Measurements from ENCODE around the gene IQSEC1. TPM values are rescaled to one million over a fixed set of nuclear protein-coding genes. Genes with fewer than 3 reads are reported as not detected.

The IQSEC1 gene
- total RNA-seq, 2 donors from 2014 or later: 57.5 to 63.9 TPM

DNA sequence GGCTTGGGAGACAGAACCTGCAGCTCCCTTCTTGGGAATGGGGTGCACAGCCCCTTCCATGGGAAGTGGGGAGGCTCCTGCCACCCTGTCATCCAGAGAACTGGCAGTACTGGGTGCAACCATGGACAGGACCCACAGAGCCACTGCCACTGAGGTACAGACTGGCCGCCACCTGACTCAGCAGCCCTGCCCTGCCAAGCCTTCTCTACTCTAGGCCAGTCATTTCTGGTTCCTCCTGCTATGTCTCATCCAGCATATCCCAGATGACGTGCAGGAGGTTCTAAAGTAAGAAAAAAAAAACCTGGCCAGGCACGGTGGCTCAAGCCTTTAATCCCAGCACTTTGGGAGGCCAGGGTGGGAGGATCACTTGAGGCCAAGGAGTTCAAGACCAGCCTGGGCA, 155.0 kb downstream of the IQSEC1 start:
- Histone ChIP-seq H3K36me3 (peaks cover 83% of the 10 kb centered on the region), H3K4me1 (peaks cover 0 to 13% of the 10 kb centered on the region in 2 donors), H3K27ac (no peak overlapping the region), H3K27me3 (no peaks in the 10 kb centered on the region), H3K4me3 (no peak overlapping the region), H3K9me3 (no peaks in the 10 kb centered on the region)
- TF ChIP-seq, protein P1, sequence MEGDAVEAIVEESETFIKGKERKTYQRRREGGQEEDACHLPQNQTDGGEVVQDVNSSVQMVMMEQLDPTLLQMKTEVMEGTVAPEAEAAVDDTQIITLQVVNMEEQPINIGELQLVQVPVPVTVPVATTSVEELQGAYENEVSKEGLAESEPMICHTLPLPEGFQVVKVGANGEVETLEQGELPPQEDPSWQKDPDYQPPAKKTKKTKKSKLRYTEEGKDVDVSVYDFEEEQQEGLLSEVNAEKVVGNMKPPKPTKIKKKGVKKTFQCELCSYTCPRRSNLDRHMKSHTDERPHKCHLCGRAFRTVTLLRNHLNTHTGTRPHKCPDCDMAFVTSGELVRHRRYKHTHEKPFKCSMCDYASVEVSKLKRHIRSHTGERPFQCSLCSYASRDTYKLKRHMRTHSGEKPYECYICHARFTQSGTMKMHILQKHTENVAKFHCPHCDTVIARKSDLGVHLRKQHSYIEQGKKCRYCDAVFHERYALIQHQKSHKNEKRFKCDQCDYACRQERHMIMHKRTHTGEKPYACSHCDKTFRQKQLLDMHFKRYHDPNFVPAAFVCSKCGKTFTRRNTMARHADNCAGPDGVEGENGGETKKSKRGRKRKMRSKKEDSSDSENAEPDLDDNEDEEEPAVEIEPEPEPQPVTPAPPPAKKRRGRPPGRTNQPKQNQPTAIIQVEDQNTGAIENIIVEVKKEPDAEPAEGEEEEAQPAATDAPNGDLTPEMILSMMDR (IDR thresholded peaks at IDR 0.05): no peak
- no peak for DNase-seq (ENCODE audit: low spot score)

DNA sequence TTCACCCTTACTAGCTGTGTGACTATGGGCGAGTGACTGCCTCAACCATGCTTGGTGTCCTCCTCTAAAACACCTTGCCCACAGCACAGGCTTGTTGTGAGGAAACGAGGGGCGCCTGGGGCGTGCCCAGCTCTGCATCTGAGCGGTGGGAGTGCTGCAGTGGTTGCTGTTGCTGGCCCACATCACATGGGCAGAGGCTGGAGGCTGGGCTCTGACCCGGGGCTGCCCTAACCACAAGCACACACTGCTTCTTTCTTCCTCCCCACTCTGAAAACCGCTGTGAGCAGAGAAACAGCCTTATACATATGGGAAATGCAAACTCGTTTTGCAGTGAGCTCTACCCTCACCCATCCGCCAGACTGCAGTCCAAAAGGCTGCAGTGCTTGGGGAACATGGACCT, 157.1 kb downstream of the IQSEC1 start:
- Histone ChIP-seq H3K27ac (no peak overlapping the region), H3K9me3 (no peaks in the 10 kb centered on the region), H3K27me3 (no peaks in the 10 kb centered on the region), H3K4me1 (no peaks in the 10 kb centered on the region), H3K36me3 (peaks cover 79% of the 10 kb centered on the region), H3K4me3 (no peak overlapping the region)
- no peak for DNase-seq (ENCODE audit: low spot score)
- TF ChIP-seq, protein P1 (IDR thresholded peaks at IDR 0.05): no peak

DNA sequence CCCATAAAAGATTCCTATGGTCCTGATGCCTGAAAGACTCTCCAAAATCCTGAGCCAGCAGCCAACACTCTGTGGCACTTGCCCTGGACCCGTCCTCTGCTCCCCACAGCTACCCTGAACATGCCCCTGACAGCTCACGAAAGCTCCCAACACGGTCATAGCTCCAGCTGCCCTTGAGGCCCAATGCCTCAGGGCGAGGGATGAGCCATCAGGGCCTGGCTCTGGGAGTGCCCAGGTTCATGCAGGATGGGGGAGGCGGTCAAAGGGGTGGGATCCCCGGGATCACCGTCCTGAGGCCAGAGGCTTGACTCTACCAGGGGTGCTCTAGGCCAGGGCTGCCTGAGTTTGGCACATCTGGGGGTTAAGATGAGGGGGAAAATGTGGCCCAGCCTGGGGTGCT, 159.1 kb downstream of the IQSEC1 start:
- H3K36me3 ChIP-seq: peaks cover 83% of the 10 kb centered on the region
- TF ChIP-seq, protein P1 (IDR thresholded peaks at IDR 0.05): no peak
- DNase-seq (ENCODE audit: low spot score): no peak
- H3K4me1 ChIP-seq: no peaks in the 10 kb centered on the region
- no peaks in the 10 kb centered on the region for H3K27me3 ChIP-seq
- H3K27ac ChIP-seq: no peak overlapping the region
- H3K9me3 ChIP-seq: no peaks in the 10 kb centered on the region
- no peak overlapping the region for H3K4me3 ChIP-seq

DNA sequence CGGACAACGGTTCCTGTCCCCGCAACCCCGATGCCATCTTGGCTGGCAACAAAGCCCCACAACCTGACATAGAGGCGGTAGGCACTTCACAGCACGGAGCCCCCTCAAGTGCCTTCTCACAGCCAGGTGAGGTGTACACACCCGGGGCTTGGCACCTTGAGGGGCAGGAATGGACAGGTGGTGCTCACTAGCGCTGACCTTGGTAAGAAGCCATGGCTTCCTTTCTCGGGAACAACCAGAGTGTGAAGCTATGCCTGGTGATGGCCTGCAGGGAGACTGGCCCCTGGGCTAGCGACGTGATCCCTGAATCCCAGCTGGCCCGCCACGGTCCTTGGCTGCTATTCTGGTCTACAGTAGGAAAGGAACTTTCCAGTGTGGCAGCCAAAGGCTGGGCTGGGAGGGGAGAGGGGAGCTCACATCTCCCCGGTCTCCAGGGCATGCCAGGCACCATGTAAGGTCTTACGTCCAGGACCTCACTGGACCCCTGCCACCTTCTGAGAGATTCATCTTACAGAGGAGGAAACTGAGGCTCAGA, 161.3 kb downstream of the IQSEC1 start:
- Histone ChIP-seq H3K27me3 (no peaks in the 10 kb centered on the region), H3K4me1 (peaks cover 0 to 8% of the 10 kb centered on the region in 2 donors), H3K9me3 (no peaks in the 10 kb centered on the region), H3K27ac (no peak overlapping the region), H3K36me3 (peaks cover 85% of the 10 kb centered on the region), H3K4me3 (no peak overlapping the region)
- TF ChIP-seq, protein P1 (IDR thresholded peaks at IDR 0.05): no peak
- no peak for DNase-seq (ENCODE audit: low spot score)

DNA sequence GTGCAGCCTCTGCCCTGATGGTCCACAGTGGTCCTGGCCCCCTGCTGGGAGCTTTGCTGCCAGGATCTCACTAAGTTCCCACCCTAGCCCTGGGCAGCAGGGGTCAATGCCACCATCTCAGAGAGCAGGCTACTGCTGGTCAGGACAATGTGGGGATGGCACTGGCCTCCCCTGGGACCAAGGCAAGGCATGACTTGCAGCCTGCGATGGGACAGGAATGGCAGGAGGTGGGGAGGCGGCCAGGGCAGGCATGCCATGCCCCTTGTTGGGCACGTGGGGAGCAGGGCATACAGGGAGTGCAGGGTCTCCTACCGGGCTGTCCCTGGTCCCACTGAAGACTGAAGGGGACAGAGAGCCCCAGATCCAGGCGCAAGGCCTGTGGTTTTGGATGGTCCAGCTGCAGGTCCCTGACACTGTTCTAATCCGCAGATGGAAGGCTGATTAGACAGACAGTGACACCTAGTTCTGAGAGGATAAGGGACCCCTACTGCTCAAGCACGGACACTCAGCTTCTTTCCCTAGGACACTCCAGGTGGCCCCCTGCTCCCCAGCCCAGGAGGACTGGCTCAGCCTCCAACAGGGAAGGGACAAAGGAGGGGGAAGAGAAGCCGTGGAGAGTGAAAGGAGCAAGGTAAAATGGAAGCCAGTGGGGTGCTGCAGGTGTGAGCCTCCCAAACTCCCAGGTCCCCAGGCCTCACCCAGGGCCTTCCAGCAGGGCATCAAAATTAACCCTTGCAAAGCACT, 162.7 kb downstream of the IQSEC1 start:
- no peak overlapping the region for H3K27ac ChIP-seq
- H3K4me1 ChIP-seq: peaks cover 0 to 14% of the 10 kb centered on the region in 2 donors
- H3K9me3 ChIP-seq: no peaks in the 10 kb centered on the region
- DNase-seq (ENCODE audit: low spot score): no peak
- no peak overlapping the region for H3K4me3 ChIP-seq
- TF ChIP-seq, protein P1 (IDR thresholded peaks at IDR 0.05): no peak
- no peaks in the 10 kb centered on the region for H3K27me3 ChIP-seq
- peaks cover 89% of the 10 kb centered on the region for H3K36me3 ChIP-seq
